Stimulated activated CD4-positive, alpha-beta T cell treated with anti-CD3 and anti-CD28 coated beads, Interleukin-4, amount 100 ng/mL, for 24 hours (primary cell): ENCODE results near the gene MAP3K14.

ENCODE experiments used
- DNase-seq: peaks from one replicate; pipeline ENCODE4 v3.0.0-alpha.2; 2020

The MAP3K14 gene

GRCh38 chr17:45231481-45232116 lies 85.2 kb downstream of the MAP3K14 start:
- DNase-seq: peak; percentile 33

GRCh38 chr17:45230787-45231480 lies 85.9 kb downstream of the MAP3K14 start:
- DNase-seq: no peak

GRCh38 chr17:45230410-45230786 lies 86.4 kb downstream of the MAP3K14 start:
- DNase-seq: no peak

- peak; percentile 41 for DNase-seq
Observed at GRCh38 chr17:45229681-45230409, 87.0 kb downstream of the MAP3K14 start.

- peak; percentile 88 for DNase-seq
Observed at GRCh38 chr17:45228763-45229539, 87.9 kb downstream of the MAP3K14 start.

- peak; percentile 30 for DNase-seq
Observed at GRCh38 chr17:45227926-45228762, 88.7 kb downstream of the MAP3K14 start.

- no peak for DNase-seq
Observed at GRCh38 chr17:45227101-45227925, 89.5 kb downstream of the MAP3K14 start.

- DNase-seq: no peak
Observed at GRCh38 chr17:45226576-45226975, 90.2 kb downstream of the MAP3K14 start.

GRCh38 chr17:45225964-45226530 lies 90.8 kb downstream of the MAP3K14 start:
- DNase-seq: peak; percentile 95

GRCh38 chr17:45225051-45225700 lies 91.6 kb downstream of the MAP3K14 start:
- DNase-seq: peak; percentile 53

GRCh38 chr17:45224671-45225050 lies 92.2 kb downstream of the MAP3K14 start:
- peak; percentile 32 for DNase-seq

- DNase-seq: peak; percentile 74
Observed at GRCh38 chr17:45223539-45224528, 93.0 kb downstream of the MAP3K14 start.

GRCh38 chr17:45222996-45223538 lies 93.8 kb downstream of the MAP3K14 start:
- DNase-seq: no peak

- peak; percentile 58 for DNase-seq
Observed at GRCh38 chr17:45222289-45222995, 94.4 kb downstream of the MAP3K14 start.

- DNase-seq: no peak
Observed at GRCh38 chr17:45222014-45222288, 94.9 kb downstream of the MAP3K14 start.

GRCh38 chr17:45221081-45222013 lies 95.5 kb downstream of the MAP3K14 start, which contains the start of gene FMNL1:
Gene FMNL1, plus strand, starts transcription at chr17:45221885. Its CDS starts 240 bp downstream, at chr17:45222125.
- peak; percentile 54 for DNase-seq

GRCh38 chr17:45220079-45220478 lies 96.7 kb downstream of the MAP3K14 start:
- DNase-seq: no peak
